Esophagus muscularis mucosa (tissue), 4 donors: Measurements from ENCODE around the gene LRMDA.

ENCODE experiments used
- CTCF ChIP-seq, 3 experiments: fragments of 200-600 bp in 2 of 3; fragments of 450-650 bp in 1 of 3; sonication (generic) in 2 of 3; IDR thresholded peaks; one replicate each; pipeline ENCODE4 v1.5.1; 2017 to 2019; ENCODE audit warnings: antibody characterized with exemption in 3 of 3, mild to moderate bottlenecking in 2 of 3, moderate library complexity in 1 of 3
- EP300 ChIP-seq: sonication (generic); formaldehyde crosslinking; IDR thresholded peaks from one replicate; pipeline ENCODE4 v1.6.1; 2017; ENCODE audit warnings: antibody characterized with exemption
- POLR2A ChIP-seq: fragments of 450-650 bp; IDR thresholded peaks from one replicate; pipeline ENCODE4 v1.6.1; 2017; ENCODE audit warnings: antibody characterized with exemption, moderate library complexity, mild to moderate bottlenecking, low read depth
- POLR2AphosphoS5 ChIP-seq, 2 donors: sonication (generic); formaldehyde crosslinking; IDR thresholded peaks; one replicate each; pipeline ENCODE4 v1.6.1; 2017; ENCODE audit warnings: antibody characterized with exemption in 2 of 2

GRCh38 chr10:75589895-75590654, 158.7 kb downstream of the LRMDA start:
- TF ChIP-seq CTCF (IDR thresholded peaks at IDR 0.05) (no peak), POLR2AphosphoS5 (IDR thresholded peaks at IDR 0.05) (no peak), POLR2A (no peak), EP300 (no peak)
